ENCODE results near the gene POU6F1.

Gene POU6F1

DNA sequence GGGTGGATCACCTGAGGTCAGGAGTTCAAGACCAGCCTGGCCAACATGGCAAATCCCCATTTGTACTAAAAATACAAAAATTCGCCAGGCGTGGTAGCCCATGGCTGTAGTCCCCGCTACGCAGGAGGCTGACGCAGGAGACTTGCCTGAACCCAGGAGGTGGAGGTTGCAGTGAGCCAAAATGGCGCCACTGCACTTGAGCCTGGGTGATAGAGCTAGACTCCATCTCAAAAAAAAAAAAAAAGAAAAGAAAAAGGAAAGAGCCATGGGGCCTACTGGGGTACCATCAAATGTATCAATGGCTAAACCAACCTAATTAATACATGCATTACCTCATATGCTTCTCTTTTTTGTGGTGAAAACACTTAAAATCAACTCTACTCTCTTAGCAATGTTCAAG is 55.6 kb downstream of the POU6F1 start:
- no CpG with 5 or more reads among the region's 6 CpGs for WGBS (ENCODE audit: extremely low coverage, insufficient coverage, insufficient read length)
- no peak for DNase-seq
- no peak overlapping the region for H4K91ac ChIP-seq (ENCODE audit: low read depth, low read length)
- no peak overlapping the region for H2BK12ac ChIP-seq (ENCODE audit: low read length)
- H3K9me3 ChIP-seq (ENCODE audit: insufficient read depth, low read depth, low read length), result no peaks in the 10 kb centered on the region
- H3K4me3 ChIP-seq (ENCODE audit: low read depth, low read length), result no peak overlapping the region
- H3K4ac ChIP-seq (ENCODE audit: low read depth, low read length), result no peak overlapping the region
- H3K14ac ChIP-seq (ENCODE audit: low read length), result no peak overlapping the region
- H2BK120ac ChIP-seq (ENCODE audit: insufficient read depth, low read length, poor library complexity), result no peak overlapping the region
- H3K9ac ChIP-seq (ENCODE audit: low read length), result no peak overlapping the region
- no peaks in the 10 kb centered on the region for H3K27me3 ChIP-seq (ENCODE audit: insufficient read depth, low read length)
- H4K12ac ChIP-seq (ENCODE audit: low read depth, low read length), result no peak overlapping the region
- H3K18ac ChIP-seq (ENCODE audit: low read length), result no peak overlapping the region
- no peak overlapping the region for H3K27ac ChIP-seq (ENCODE audit: low read depth, low read length)
- no peaks in the 10 kb centered on the region for H3K79me1 ChIP-seq (ENCODE audit: low read length)
- H3K4me1 ChIP-seq (ENCODE audit: control insufficient read depth in 1 of 2, insufficient read depth in 2 of 2, low read length in 2 of 2), result peaks cover 0 to 2% of the 10 kb centered on the region in 2 experiments
- H3K23ac ChIP-seq (ENCODE audit: low read length), result no peak overlapping the region
- H3K4me2 ChIP-seq (ENCODE audit: low read length), result no peak overlapping the region
- peaks cover 0 to 1% of the 10 kb centered on the region in 2 experiments for H3K36me3 ChIP-seq (ENCODE audit: control insufficient read depth in 1 of 2, insufficient read depth in 2 of 2, low read length in 2 of 2)
- H2AFZ ChIP-seq (ENCODE audit: insufficient read depth, low read length, poor library complexity), result no peak overlapping the region
- H2AK5ac ChIP-seq (ENCODE audit: low read length), result no peak overlapping the region
- H4K8ac ChIP-seq (ENCODE audit: low read depth, low read length), result no peak overlapping the region
- no peak overlapping the region for H2BK5ac ChIP-seq (ENCODE audit: low read depth, low read length, poor library complexity)
- H3K79me2 ChIP-seq (ENCODE audit: control insufficient read depth, insufficient read depth, low read length, poor library complexity), result peaks cover 2% of the 10 kb centered on the region

DNA sequence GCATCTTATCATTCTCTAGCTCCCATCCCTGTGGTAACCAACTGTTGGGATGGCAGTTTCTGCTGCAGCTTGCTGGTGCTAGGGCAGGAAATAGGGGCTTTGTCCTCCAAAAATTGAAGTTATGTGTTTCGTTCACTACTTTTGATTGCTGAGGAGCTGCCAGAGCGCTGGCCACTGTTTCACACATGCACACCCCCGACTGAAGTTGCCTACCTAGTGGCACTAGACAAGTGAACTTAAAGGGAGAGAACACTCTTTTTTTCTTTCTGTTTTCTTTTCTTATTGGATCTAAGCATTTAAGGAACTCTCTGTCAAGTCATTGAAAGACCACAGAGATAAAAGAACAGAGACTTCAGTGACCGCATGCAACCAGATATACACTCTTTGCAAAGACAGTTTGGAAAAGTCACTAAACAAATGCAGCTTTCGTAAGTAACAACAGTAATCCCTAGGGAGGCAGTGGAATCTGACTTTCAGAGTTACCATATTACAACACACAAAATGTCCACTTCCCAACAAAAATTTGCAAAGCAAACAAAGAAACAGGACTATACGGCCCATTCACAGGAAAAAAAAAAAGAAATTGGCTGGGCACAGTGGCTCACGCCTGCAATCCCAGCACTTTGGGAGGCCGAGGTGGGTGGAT is 56.9 kb downstream of the POU6F1 start:
- WGBS (ENCODE audit: extremely low coverage, insufficient coverage, insufficient read length), result no CpG with 5 or more reads among the region's 8 CpGs
- Histone ChIP-seq H4K91ac (ENCODE audit: low read depth, low read length) (no peak overlapping the region), H3K27me3 (ENCODE audit: insufficient read depth, low read length) (no peaks in the 10 kb centered on the region), H3K14ac (ENCODE audit: low read length) (no peak overlapping the region), H2AK5ac (ENCODE audit: low read length) (no peak overlapping the region), H2AFZ (ENCODE audit: insufficient read depth, low read length, poor library complexity) (no peak overlapping the region), H3K4me2 (ENCODE audit: low read length) (no peak overlapping the region), H3K27ac (ENCODE audit: low read depth, low read length) (no peak overlapping the region), H3K4ac (ENCODE audit: low read depth, low read length) (no peak overlapping the region), H2BK120ac (ENCODE audit: insufficient read depth, low read length, poor library complexity) (no peak overlapping the region), H3K18ac (ENCODE audit: low read length) (no peak overlapping the region), H3K23ac (ENCODE audit: low read length) (no peak overlapping the region), H3K9ac (ENCODE audit: low read length) (no peak overlapping the region), H2BK5ac (ENCODE audit: low read depth, low read length, poor library complexity) (no peak overlapping the region), H4K8ac (ENCODE audit: low read depth, low read length) (no peak overlapping the region), H3K9me3 (ENCODE audit: insufficient read depth, low read depth, low read length) (no peaks in the 10 kb centered on the region), H3K79me1 (ENCODE audit: low read length) (no peaks in the 10 kb centered on the region), H3K4me1 (ENCODE audit: control insufficient read depth in 1 of 2, insufficient read depth in 2 of 2, low read length in 2 of 2) (no peaks in the 10 kb centered on the region), H3K36me3 (ENCODE audit: control insufficient read depth in 1 of 2, insufficient read depth in 2 of 2, low read length in 2 of 2) (no peaks in the 10 kb centered on the region), H3K4me3 (ENCODE audit: low read depth, low read length) (no peak overlapping the region), H4K12ac (ENCODE audit: low read depth, low read length) (no peak overlapping the region), H2BK12ac (ENCODE audit: low read length) (no peak overlapping the region), H3K79me2 (ENCODE audit: control insufficient read depth, insufficient read depth, low read length, poor library complexity) (no peaks in the 10 kb centered on the region)
- DNase-seq, result no peak

DNA sequence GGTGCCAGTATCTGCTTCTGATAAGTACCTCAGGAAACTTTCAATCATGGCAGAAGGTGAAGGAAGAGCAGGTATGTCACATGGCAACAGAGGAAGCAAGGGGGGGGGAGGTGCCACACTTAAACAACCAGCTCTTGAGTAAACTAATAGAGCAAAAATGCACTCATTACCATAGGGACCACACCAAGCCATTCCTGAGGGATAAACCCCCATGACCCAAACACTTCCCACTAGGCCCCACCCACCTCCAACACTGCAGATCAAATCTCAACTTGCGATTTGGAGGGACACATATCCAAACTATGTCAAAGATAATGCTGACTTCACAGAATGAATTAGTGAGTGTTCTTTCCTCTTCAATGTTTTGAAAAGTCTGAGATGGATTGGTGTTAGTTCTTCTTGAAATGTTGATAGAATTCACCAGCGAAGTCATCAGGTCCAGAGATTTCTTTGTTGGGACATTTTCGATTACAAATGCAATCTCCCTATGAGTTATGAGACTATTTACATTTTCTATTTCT is 61.6 kb downstream of the POU6F1 start:
- H3K27me3 ChIP-seq (ENCODE audit: insufficient read depth, low read length), result no peaks in the 10 kb centered on the region
- no peak overlapping the region for H3K14ac ChIP-seq (ENCODE audit: low read length)
- no peak overlapping the region for H3K18ac ChIP-seq (ENCODE audit: low read length)
- WGBS (ENCODE audit: extremely low coverage, insufficient coverage, insufficient read length), result no CpG with 5 or more reads among the region's 3 CpGs
- DNase-seq, result no peak
- H3K79me2 ChIP-seq (ENCODE audit: control insufficient read depth, insufficient read depth, low read length, poor library complexity), result no peaks in the 10 kb centered on the region
- H3K36me3 ChIP-seq (ENCODE audit: control insufficient read depth in 1 of 2, insufficient read depth in 2 of 2, low read length in 2 of 2), result no peaks in the 10 kb centered on the region
- H2AK5ac ChIP-seq (ENCODE audit: low read length), result no peak overlapping the region
- H3K4ac ChIP-seq (ENCODE audit: low read depth, low read length), result no peak overlapping the region
- H3K27ac ChIP-seq (ENCODE audit: low read depth, low read length), result no peak overlapping the region
- H4K8ac ChIP-seq (ENCODE audit: low read depth, low read length), result no peak overlapping the region
- no peak overlapping the region for H4K91ac ChIP-seq (ENCODE audit: low read depth, low read length)
- H3K4me2 ChIP-seq (ENCODE audit: low read length), result no peak overlapping the region
- no peak overlapping the region for H3K4me3 ChIP-seq (ENCODE audit: low read depth, low read length)
- no peaks in the 10 kb centered on the region for H3K4me1 ChIP-seq (ENCODE audit: control insufficient read depth in 1 of 2, insufficient read depth in 2 of 2, low read length in 2 of 2)
- no peak overlapping the region for H2BK120ac ChIP-seq (ENCODE audit: insufficient read depth, low read length, poor library complexity)
- no peak overlapping the region for H4K12ac ChIP-seq (ENCODE audit: low read depth, low read length)
- no peak overlapping the region for H2BK12ac ChIP-seq (ENCODE audit: low read length)
- no peak overlapping the region for H2BK5ac ChIP-seq (ENCODE audit: low read depth, low read length, poor library complexity)
- no peaks in the 10 kb centered on the region for H3K9me3 ChIP-seq (ENCODE audit: insufficient read depth, low read depth, low read length)
- no peak overlapping the region for H3K23ac ChIP-seq (ENCODE audit: low read length)
- no peak overlapping the region for H2AFZ ChIP-seq (ENCODE audit: insufficient read depth, low read length, poor library complexity)
- H3K9ac ChIP-seq (ENCODE audit: low read length), result no peak overlapping the region
- no peaks in the 10 kb centered on the region for H3K79me1 ChIP-seq (ENCODE audit: low read length)

DNA sequence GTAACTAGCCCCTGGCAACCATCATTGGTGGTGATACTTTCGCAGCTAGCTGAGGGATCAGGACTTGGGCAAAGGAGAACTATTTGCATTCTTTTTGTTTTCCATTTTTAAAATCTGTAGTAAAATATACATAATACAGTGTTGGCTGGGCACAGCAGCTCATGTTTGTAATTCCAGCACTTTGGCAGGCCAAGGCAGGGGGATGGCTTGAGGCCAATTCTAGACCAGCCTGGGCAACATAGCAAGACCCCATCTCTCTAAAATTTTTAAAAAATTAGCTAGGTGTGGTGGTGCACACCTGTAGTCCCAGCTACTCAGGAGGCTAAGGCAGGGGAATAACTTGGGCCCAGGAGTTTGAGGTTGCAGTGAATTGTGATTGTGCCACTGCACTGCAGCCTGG is 64.9 kb downstream of the POU6F1 start:
- Histone ChIP-seq H4K12ac (ENCODE audit: low read depth, low read length) (no peak overlapping the region), H3K23ac (ENCODE audit: low read length) (no peak overlapping the region), H3K4me1 (ENCODE audit: control insufficient read depth in 1 of 2, insufficient read depth in 2 of 2, low read length in 2 of 2) (no peaks in the 10 kb centered on the region), H2BK120ac (ENCODE audit: insufficient read depth, low read length, poor library complexity) (no peak overlapping the region), H4K8ac (ENCODE audit: low read depth, low read length) (no peak overlapping the region), H2BK12ac (ENCODE audit: low read length) (no peak overlapping the region), H3K27ac (ENCODE audit: low read depth, low read length) (no peak overlapping the region), H2AFZ (ENCODE audit: insufficient read depth, low read length, poor library complexity) (no peak overlapping the region), H3K9ac (ENCODE audit: low read length) (no peak overlapping the region), H3K18ac (ENCODE audit: low read length) (no peak overlapping the region), H3K9me3 (ENCODE audit: insufficient read depth, low read depth, low read length) (no peaks in the 10 kb centered on the region), H3K79me1 (ENCODE audit: low read length) (no peaks in the 10 kb centered on the region), H3K4ac (ENCODE audit: low read depth, low read length) (no peak overlapping the region), H3K27me3 (ENCODE audit: insufficient read depth, low read length) (no peaks in the 10 kb centered on the region), H3K79me2 (ENCODE audit: control insufficient read depth, insufficient read depth, low read length, poor library complexity) (no peaks in the 10 kb centered on the region), H2AK5ac (ENCODE audit: low read length) (no peak overlapping the region), H3K14ac (ENCODE audit: low read length) (no peak overlapping the region), H4K91ac (ENCODE audit: low read depth, low read length) (no peak overlapping the region), H3K4me3 (ENCODE audit: low read depth, low read length) (no peak overlapping the region), H2BK5ac (ENCODE audit: low read depth, low read length, poor library complexity) (no peak overlapping the region), H3K4me2 (ENCODE audit: low read length) (no peak overlapping the region), H3K36me3 (ENCODE audit: control insufficient read depth in 1 of 2, insufficient read depth in 2 of 2, low read length in 2 of 2) (no peaks in the 10 kb centered on the region)
- no peak for DNase-seq
- WGBS (ENCODE audit: extremely low coverage, insufficient coverage, insufficient read length), result no CpG with 5 or more reads among the region's 1 CpG

Data from trophoblast cell (in vitro differentiated cells and primary cell).